ENCODE data around the gene HMCN2.

Gene HMCN2

GRCh38 chr9:130438382-130438981 is 172.9 kb downstream of the HMCN2 start:
- no peak for DNase-seq (ENCODE audit: low read depth)
- no peak for TF ChIP-seq CTCF (IDR thresholded peaks at IDR 0.05; ENCODE audit: insufficient read depth, low read depth, low read length, missing control alignments)

GRCh38 chr9:130441031-130441430 is 175.5 kb downstream of the HMCN2 start:
- no peak for TF ChIP-seq CTCF (IDR thresholded peaks at IDR 0.05; ENCODE audit: insufficient read depth, low read depth, low read length, missing control alignments)
- H3K4me3 ChIP-seq (ENCODE audit: low read depth, low read length), result no peak overlapping the region
- no peak for DNase-seq (ENCODE audit: low read depth)

More at GRCh38 chr9:130438382-130438981, 172.9 kb downstream of the HMCN2 start:
- no peak overlapping the region for H3K4me3 ChIP-seq (ENCODE audit: low read depth, low read length)

GRCh38 chr9:130442746-130443455 is 177.3 kb downstream of the HMCN2 start:
- no peak overlapping the region for H3K4me3 ChIP-seq (ENCODE audit: low read depth, low read length)
- TF ChIP-seq CTCF (IDR thresholded peaks at IDR 0.05; ENCODE audit: insufficient read depth, low read depth, low read length, missing control alignments), result no peak
- DNase-seq (ENCODE audit: low read depth), result no peak

GRCh38 chr9:130443456-130443801 is 177.9 kb downstream of the HMCN2 start:
- no peak overlapping the region for H3K4me3 ChIP-seq (ENCODE audit: low read depth, low read length)
- TF ChIP-seq CTCF (IDR thresholded peaks at IDR 0.05; ENCODE audit: insufficient read depth, low read depth, low read length, missing control alignments), result no peak
- DNase-seq (ENCODE audit: low read depth), result no peak

GRCh38 chr9:130443840-130444492 is 178.4 kb downstream of the HMCN2 start:
- no peak overlapping the region for H3K4me3 ChIP-seq (ENCODE audit: low read depth, low read length)
- DNase-seq (ENCODE audit: low read depth), result no peak
- TF ChIP-seq CTCF (IDR thresholded peaks at IDR 0.05; ENCODE audit: insufficient read depth, low read depth, low read length, missing control alignments), result no peak

GRCh38 chr9:130444565-130445221 is 179.1 kb downstream of the HMCN2 start, which contains the start of gene ASS1:
Gene ASS1 (plus strand): TSS chr9:130444961. CDS start chr9:130452229, 7,268 bp downstream.
- TF ChIP-seq CTCF (IDR thresholded peaks at IDR 0.05; ENCODE audit: insufficient read depth, low read depth, low read length, missing control alignments), result no peak
- H3K4me3 ChIP-seq (ENCODE audit: low read depth, low read length), result no peak within 1 kb of the TSS
- no peak for DNase-seq (ENCODE audit: low read depth)

Data from GM12865 (cell line).